ENCODE measurements around the gene UTP18. TPM values are rescaled to one million over a fixed set of nuclear protein-coding genes. Genes with fewer than 3 reads are reported as not detected.
"Not testable (repeated sequence)": the region's sequence is repeated elsewhere in the genome, so short reads cannot be mapped to it uniquely, and the experiment has no call there.

The UTP18 gene
- 10 to 100 TPM; 60.7 to 64.6 (median 61.0) TPM for polyA plus RNA-seq (ENCODE audit: insufficient read length in 3 of 3)

DNA sequence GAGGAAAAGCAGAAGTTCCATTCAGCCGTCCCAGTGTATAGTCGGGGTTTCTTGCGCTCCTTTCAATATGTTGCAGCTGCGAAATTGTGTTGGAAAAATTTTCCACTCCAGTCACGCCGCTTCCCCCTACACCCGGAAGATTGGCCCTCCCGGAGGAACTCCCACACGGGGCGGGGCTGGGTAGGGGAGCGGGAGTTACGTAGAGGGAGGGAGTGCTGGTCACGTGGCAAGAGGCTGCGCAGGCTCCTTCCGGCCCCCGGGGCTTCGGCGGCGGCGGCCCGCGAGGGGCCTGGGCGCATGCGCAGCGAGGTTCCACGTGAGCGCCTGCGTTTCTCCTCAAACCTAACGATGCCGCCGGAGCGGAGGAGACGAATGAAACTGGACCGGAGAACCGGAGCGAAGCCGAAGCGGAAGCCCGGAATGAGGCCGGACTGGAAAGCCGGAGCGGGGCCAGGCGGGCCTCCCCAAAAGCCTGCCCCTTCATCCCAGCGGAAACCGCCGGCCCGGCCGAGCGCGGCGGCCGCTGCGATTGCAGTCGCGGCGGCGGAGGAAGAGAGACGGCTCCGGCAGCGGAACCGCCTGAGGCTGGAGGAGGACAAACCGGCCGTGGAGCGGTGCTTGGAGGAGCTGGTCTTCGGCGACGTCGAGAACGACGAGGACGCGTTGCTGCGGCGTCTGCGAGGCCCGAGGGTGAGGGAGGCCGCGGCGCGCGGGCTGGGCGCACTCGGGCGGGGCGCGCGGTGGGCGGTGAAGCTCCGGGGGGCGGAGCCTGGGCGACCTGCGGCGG is at the start of gene UTP18:
TSS of gene UTP18 (plus strand) at position 310 of the 787 bp plus-strand sequence. CDS start at position 349, 39 bp downstream.
- peak; percentile 97 to 99 (median 97) for DNase-seq (ENCODE audit: low read depth in 3 of 3, low spot score in 2 of 3)

DNA sequence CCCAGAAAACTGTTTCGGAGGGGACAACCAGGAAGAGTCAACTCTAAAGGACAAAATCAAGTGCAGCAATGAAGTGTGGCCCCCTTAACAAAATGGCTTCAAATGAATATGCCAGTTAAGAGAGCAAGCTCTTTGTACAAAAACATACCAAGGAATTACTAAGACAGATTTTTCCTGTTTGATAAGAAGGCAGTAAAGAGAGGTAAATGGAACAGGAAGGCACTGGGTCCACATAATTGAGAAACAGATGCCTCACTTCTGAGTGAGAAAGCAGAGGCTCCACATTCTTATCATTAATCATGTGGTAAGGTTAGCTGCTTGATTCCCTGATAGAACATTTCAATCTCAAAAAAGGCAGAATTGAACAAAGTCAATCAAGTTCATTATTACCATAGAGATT is 45.4 kb upstream of the UTP18 start:
- DNase-seq (ENCODE audit: low read depth in 3 of 3, low spot score in 2 of 3): no peak

DNA sequence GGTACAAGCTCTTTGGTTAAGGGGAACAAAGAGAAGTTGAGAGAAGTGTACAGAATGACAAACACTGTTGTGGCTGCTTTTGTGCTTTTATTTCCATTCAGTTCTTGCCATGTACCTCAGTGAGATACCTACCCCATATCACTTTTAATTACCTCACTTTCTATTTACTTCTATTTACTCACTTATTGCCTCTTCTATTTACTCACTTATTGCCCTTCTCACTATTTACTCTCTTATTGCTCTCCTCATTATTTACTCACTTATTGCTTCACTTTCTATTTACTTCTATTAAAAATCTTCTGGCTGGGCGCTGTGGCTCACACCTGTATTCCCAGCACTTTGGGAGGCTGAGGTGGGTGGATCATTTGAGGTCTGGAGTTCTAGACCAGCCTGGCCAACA is 42.4 kb upstream of the UTP18 start:
- no peak for DNase-seq (ENCODE audit: low read depth in 3 of 3, low spot score in 2 of 3)

DNA sequence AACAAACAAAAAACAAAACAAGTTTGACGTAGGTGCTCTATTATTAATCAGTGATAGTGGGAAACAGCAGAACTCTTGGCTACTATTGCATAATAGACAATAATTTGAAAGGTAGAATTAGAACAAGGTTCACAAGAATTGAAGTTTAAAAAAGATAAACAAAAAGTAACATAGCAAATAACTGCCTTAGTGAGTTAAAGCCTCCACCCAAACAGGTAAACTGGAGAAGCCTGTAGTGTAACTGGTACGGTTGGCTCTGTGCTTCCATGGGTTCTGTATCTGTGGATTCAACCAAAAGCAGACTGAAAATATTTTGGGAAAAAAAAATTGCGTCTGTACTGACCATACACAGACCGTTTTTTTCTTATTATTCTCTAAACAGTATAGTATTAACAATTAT is 39.0 kb upstream of the UTP18 start:
- DNase-seq (ENCODE audit: low read depth in 3 of 3, low spot score in 2 of 3): no peak

DNA sequence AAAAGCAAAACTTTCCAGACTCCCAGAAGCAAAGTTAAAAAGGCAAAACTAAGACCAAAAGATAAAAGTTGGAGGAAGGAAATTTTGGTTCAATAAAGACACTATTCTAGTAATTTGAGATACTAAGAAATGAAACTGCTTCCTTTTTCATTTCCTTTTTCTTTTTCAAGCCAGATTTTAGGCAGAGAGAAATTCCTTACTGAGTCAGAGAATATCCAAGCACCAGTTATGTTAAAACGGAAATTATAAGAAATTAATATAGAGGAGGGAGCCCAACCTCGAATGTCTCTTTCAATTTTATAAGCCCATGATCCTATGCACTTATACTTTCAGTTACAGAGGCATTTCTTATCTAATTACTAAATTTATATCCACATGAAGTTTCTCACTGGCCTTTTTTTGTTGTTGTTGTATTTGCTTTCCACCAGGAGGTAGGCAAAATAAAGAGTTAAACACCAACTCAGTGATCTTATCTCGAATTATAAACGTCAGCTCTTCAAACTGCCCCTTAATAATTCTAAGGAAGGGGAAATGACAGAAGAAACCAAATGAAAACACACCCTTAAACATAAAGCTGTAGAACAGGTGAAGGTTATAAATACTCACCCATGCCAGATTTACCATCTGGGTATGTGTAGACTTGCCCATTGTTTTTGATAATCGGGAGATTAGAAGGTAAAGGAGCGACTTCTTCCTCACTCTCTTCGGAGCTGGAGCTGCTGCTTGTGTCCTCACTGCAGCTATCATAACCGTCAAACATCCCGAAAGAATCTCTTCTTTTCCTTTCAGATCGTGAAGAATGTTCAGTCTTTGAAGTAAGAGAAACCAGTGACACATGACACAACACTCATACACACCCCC is 35.7 kb upstream of the UTP18 start:
- DNase-seq (ENCODE audit: low read depth in 3 of 3, low spot score in 2 of 3): no peak

DNA sequence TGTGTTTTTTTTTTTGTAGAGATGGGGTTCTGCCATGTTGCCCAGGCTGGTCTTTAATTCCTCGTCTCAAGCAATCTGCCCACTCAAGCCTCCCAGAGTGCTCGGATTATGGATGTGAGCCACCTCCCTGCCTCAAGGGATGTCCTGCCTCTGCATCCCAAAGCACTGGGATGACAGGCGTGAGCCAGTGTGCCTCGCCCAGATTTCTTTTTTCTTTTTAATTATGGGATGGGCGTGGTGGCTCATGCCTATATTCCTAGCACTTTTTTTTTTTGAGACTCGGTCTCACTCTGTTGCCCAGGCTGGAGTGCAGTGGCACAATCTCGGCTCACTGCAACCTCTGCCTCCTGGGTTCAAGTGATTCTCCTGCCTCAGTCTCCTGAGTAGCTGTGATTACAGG is 34.8 kb upstream of the UTP18 start:
- not testable (repeated sequence) for DNase-seq (ENCODE audit: low read depth in 3 of 3, low spot score in 2 of 3)

DNA sequence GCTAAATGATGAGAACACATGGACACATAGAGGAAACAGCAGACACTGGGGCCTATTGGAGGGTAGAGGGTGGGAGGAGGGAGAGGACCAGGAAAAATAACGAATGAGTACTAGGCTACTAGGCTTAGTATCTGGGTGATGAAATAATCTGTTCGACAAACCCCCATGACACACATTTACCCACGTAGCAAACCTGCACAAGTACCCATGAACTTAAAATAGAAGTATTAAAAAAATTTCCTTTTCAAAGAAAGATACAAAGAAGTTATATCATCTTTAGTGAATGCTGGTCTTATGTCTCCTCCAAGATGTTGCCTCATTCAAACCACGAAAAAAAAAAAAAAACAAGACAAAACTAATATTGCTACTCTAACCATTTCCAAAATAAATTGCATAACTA is 32.2 kb upstream of the UTP18 start:
- DNase-seq (ENCODE audit: low read depth in 3 of 3, low spot score in 2 of 3): no peak

DNA sequence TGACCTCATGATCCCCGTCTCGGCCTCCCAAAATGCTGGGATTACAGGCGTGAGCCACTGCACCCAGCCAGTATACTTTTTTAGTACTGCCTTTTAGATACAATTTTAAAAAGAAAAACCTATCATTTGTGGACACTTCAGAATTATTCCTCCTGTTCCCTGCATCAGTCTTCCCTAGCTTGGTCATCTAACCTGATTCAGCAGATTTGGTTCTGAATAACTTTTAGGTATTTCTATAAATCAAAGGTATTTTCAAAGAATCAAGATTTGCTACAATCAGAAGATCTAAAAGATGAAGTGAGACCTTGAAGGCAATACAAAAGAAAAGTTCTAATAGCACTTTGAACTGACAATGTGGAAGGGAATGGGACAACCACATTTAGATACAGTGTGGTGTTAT is 30.5 kb upstream of the UTP18 start:
- no peak for DNase-seq (ENCODE audit: low read depth in 3 of 3, low spot score in 2 of 3)

DNA sequence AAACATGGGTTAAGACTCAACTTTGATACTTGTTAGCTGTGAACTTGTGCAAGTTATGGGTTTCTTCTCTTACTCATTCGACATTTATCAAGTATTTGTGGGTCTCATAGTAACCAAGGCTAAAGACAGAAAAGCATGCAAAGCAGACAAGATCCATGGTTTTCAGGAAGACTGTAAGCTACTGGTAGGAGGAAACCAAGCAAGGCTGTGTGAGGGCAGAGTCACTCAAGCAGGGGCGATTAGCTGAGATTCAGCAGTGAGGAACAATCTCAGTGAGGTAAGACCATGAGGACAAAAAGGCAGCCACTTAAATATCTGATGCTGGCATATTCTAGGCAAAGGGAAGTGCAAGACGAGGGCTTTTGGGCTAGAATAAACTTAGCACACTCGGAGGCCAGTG is 30.0 kb upstream of the UTP18 start:
- no peak for DNase-seq (ENCODE audit: low read depth in 3 of 3, low spot score in 2 of 3)

DNA sequence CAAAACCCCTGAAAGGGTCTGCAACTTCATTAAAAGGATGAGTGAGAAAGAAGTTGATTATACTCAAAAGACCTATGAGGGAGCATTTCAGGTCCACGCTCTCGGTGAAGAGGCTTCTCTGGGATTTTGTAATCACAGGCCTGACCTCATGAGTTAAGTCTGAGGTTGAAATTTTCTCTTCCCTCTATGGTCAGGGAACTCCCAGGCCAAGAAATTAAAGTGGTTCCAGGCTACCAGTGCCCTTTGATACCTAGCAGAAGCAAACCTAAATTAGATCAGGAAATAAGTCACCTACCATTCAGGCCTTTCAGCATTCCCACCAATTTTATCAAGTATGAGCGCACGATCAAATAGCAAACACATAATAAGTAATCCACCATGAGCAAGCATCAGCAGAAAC is 28.3 kb upstream of the UTP18 start:
- DNase-seq (ENCODE audit: low read depth in 3 of 3, low spot score in 2 of 3): no peak

DNA sequence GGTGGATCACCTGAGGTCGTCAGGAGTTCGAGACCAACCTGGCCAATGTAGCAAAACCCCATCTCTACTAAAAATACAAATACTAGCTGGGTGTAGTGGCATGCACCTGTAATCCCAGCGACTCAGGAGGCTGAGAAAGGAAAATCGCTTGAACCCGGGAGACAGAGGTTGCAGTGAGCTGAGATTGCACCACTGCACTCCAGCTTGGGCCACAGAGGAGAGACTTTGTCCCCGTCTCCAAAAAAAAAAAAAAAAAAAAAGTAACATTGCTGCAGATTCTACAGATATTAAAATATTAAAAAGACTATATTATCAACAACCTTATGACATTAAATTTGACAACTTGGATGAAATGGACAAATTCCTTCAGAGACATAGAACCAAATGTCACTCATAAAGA is 26.2 kb upstream of the UTP18 start:
- DNase-seq (ENCODE audit: low read depth in 3 of 3, low spot score in 2 of 3): no peak

DNA sequence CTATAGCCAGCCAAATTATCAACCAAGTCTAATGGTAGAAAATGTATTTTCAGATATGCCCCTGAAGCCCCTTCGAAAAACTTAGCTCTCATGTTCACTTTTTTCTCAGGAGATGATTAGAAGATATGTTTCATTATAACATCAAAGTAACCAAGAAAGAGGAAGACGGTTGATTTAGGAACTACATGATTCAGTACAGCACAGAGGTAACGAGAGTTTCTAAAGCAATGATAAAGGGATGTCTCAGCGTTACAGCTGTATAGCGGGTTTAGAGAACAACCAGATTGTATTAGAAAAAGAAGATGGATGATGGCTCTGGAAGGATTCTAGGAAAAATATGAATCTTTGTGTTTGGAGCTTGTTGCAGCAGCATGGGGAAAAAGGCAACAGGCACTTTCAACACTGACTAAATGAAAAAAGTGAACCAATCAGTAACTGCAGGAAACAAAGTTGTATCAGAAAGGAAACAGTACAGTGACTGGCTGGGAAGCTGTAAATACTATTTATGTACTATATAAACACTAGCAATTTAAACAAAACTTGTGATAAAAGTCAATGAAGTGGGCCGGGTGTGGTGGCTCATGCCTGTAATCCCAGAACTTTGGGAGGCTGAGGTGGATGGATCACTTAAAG is 22.0 kb upstream of the UTP18 start:
- no peak for DNase-seq (ENCODE audit: low read depth in 3 of 3, low spot score in 2 of 3)

DNA sequence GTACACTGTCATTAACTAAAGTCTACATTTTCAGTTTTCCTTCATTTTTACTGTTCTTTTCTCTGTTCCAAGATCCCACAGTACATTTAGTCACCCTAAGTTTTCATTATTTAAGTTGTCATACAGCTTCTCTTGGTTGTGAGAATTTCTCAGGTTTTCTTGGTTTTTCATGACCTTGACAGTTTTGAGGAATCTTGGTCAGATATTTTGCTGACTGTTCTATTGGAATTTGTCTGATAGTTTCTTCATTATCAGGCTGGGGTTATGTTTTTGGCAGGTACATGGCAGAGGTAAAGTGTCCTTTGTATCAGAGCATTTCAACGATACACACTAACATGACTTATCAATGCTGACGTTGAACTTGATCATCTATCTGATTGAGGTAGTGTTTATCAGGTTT is 20.1 kb upstream of the UTP18 start:
- no peak for DNase-seq (ENCODE audit: low read depth in 3 of 3, low spot score in 2 of 3)

DNA sequence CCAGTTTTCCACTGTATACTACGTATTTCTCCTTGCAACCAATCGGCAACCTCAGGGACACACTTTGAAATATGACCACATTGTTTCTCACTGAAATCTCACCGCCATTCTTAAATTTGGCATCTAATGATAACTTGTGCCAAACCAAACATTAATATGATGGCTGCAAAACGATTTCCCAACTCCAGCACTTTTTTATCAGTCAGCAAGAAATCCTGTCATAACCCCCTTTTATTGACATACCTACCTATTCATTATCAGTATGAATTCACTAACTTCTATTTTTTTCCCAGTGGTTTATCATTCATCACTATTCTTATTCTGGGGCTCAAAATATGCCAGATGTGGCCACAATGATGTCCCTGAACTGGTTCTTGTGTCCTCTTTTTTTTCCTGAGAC is 16.3 kb upstream of the UTP18 start:
- no peak for DNase-seq (ENCODE audit: low read depth in 3 of 3, low spot score in 2 of 3)

DNA sequence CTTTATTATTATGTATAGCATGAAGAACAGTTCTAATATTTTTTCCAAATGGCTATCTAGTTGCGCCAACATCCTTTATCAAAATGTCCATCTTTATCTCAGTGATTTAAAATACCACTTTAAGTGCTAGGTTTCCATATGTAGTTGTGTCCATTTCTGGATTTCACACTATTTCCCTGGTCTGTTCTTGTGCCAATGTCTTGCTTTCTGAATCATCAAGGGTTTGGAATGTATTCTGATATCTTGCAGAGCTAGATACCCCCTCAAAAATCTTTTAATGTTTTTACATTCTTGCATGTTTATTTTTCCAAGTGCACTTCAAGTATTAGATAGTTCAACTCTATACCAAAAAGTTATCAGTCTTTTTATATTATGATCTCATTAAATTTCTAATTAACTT is 14.8 kb upstream of the UTP18 start:
- DNase-seq (ENCODE audit: low read depth in 3 of 3, low spot score in 2 of 3): no peak

DNA sequence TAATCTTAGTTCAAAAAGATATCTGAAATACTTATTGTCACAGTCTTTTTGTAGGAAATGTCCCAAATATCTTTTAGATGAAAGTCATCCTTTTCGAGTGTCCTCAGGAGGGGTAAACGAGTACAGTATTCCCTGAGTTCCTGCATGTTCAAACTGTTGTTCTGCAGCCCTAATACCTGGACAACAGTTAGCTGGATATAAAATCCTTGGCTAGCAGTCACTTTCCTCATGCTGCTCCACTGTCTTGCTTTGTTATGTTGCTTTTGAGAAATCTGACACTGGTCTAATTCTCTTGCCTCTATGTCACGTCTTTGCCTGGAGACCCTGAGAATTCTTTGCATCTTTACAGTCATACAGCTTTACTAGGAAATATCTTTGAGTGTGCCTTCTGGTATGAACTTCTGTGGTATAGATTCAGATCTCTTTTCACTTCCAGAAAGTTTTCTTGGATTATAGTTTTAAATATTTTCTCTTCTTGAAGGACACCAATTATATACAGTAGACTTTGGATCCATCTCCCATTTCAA is 10.0 kb upstream of the UTP18 start:
- DNase-seq (ENCODE audit: low read depth in 3 of 3, low spot score in 2 of 3): no peak

DNA sequence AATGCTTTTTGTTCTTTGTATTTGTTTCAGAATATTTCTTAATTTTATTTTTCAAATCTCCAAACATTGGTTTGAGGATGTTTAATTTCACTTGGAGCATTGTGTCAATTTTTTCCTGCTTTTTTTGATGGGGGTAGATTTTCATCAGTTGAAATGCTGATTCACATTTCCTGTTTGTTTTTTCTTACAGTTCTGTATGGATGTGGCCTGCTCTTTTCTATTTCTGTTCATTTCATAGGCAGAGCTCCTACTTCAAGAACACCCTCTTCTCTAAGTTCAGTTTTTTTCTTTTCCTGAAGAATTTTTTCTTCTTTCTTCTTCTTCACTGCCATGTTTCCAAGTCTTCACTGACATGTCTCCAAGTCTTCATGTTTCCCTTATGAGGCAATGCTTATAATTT is 9.3 kb upstream of the UTP18 start:
- DNase-seq (ENCODE audit: low read depth in 3 of 3, low spot score in 2 of 3): no peak

DNA sequence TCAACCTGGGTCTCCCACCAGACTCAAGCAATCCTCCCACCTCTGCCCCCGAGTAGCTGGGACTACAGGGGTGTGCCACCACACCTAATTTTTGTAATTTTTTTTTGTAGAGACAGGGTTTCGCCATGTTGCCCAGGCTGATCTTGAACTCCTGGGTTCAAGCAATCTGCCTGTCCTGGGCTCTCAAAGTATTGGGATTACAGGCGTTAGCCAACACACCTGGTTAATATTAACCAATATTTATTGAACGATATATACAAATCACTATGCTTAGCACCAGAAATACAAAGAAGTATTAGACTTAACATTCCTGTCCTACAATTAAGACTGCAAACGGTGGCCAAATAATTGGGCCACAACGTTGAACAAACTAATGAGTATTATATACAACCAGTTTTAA is 4.7 kb upstream of the UTP18 start:
- DNase-seq (ENCODE audit: low read depth in 3 of 3, low spot score in 2 of 3): no peak

DNA sequence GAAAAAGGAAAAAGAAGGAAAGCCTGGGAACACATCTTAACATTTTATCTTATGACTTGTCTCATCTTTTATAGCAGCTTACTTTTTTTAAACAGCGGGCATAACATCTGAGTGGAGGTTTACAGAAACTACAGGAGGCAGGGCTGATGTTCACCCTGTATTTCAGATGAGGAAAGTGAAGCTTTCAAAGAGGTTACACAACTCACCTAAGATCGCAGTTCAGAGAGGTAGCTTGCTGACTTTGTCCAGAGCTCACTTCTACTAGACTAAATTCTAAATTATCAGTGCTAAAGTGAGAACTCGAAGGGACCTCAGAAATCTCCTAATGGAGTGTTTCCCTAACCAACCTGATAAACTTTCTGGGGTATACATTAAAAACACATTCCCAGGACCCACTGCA is 4.2 kb upstream of the UTP18 start:
- no peak for DNase-seq (ENCODE audit: low read depth in 3 of 3, low spot score in 2 of 3)

DNA sequence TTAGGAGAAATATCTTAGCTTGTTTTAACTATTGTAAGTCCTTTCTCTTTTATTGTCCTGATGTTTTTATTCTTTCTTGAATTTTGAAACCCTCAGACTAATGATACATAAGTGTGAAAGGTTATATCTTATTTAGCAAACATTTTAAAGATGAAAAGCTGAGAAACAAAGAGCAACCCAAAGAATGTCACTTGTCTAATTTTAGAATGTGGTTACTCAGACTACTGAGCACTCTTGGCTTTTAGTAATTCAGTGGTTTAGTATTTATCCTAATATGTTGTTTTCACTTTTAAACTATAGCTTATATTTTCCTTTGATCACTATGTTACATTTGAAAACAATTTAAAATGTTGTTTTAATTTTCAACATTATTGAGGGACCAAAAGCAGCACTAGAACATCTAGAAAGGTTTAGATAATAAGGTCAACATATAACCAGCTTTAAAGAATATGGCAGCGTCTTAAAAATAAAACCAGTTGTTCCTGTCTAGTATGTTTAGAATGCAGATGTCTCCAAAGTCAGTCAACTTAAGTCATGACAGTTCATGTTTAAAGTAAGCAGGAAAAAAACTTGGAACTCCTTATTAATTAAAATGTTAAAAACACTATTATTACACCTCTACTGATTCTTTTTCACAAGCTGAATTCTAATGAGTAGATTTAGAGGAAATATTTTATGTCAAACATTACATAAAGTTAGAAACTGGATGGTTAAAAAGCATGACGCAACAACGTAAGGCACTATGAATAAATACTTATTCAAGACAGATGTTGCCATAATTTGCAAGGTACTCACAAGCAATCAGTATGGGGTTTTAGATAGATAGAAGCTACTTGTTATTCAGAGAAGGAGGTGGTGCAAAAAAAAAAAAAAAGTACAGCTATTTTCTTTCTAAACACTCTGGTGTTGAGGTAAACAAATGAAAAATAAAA is 2.9 kb upstream of the UTP18 start:
- no peak for DNase-seq (ENCODE audit: low read depth in 3 of 3, low spot score in 2 of 3)
